LHCN-M2 (cell line): ENCODE results near the gene CSMD2. TPM values are rescaled to one million over a fixed set of nuclear protein-coding genes. Genes with fewer than 3 reads are reported as not detected.
A peak's percentile ranks its signal among the peaks of the same experiment; 100 is the strongest.
"Not testable (repeated sequence)": the region's sequence is repeated elsewhere in the genome, so short reads cannot be mapped to it uniquely, and the experiment has no call there.

Experiments used
- DNase-seq: peaks from one replicate; pipeline ENCODE4 v3.0.0-alpha.2; 2012; ENCODE audit warnings: low read depth
- total RNA-seq: library from RNA; depleted of rRNA; stranded (reverse); fragments of >200 nt; gene quantifications from 2 replicates; pipeline ENCODE4 v1.2.3, GENCODE V29; 2014

CSMD2 gene
- total RNA-seq, 1 experiment from 2014 or later = not detected

DNA sequence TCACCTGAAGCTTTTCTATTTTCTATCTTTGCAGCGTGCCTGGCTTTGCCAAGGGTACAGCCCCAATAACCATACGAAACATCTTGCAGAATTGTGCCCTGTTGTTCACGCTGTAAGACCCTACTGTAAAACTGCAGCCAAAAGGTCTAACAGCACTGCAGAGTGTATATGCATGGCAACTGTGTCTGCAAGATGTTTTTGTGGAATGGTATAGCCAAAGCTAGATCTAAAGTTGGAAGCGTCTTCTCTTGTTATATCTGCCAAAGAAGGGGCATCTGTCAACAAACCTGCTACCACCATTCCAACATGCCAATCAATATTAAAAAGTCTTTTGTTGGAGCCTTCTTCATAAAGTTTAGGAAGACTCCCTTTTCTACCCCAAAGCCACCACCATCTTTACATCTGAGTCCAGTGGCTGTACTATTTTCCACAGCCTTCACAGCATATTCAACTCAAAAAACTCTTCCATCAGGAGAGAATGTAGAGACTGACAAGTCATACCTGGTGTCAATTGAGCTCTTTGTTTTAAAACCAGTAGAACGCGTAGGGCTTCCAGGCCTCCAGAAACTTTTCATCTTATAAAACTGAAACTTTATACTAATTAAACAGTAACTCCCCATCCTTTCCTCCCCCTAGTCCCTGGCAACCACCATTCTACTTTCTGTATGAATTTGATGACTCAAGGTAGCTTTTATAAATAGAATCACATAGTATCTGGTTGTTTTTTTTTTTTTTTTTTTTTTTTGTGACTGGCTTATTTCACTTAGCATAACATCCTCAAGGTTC is 652.6 kb downstream of the CSMD2 start:
- no peak for DNase-seq

DNA sequence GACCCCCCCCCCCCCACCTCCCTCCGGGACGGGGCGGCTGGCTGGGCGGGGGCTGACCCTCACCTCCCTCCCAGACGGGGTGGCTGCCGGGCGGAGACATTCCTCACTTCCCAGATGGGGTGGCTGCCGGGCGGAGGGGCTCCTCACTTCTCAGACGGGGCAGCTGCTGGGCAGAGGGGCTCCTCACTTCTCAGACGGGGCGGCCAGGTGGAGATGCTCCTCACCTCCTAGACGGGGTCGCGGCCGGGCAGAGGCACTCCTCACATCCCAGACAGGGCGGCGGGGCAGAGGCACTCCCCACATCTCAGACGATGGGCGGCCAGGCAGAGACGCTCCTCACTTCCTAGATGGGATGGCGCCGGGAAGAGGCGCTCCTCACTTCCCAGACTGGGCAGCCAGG is 655.8 kb downstream of the CSMD2 start:
- DNase-seq = not testable (repeated sequence)

DNA sequence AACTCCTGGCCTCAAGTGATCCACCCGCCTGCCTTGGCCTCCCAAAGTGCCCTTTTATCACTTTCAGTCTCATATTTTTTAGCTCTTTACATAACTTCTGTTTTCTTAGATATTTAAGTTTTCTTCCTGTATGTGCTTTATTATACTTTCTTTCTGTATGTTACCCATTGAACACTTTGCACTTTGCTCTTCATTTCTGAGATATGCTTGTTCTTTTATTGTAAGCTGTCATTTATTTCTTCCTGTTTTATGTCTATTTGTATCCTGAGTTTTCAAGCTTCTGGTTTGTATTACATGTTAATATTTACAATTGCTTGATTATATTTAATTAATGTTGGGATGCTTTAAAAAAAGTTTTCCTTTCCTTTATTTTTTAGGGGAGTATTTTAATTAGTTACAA is 656.9 kb downstream of the CSMD2 start:
- no peak for DNase-seq

DNA sequence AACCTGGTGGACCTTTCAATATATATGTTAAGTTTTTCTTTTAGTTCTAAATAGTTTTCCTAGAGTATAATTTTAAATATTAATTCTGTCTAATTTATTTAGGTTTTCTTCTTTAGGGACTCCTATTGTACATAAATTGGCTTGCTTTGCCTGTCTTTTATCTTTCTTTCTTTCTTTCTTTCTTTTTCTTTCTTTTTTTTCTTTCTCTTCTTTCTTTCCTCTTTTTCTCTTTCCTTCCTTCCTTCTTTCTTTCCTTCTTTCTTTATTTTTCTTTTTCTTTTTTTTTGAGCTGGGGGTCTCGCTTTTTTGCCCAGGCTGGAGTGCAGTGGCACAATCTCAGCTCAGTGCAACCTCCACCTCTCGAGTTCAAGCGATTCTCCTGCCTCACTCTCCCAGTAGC is 657.4 kb downstream of the CSMD2 start:
- DNase-seq = no peak

DNA sequence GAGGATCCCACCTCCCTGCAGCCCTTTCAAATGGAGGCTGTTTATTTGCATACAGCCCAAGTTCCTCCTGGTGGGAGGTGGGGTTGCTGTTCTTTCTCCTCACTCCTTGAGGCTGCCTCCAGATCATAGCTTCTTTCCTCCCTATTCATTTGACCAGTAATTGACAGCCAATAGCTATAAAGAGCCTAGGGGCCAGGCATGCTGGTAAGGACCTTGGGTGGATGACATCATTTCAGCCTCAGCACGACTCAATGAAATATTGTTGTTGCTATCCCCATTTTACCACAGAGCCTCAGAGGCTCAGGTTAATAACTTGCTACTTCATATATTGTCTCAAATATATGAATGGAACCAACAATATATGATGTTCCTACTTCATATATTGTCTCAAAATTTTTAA is 661.5 kb downstream of the CSMD2 start:
- no peak for DNase-seq

DNA sequence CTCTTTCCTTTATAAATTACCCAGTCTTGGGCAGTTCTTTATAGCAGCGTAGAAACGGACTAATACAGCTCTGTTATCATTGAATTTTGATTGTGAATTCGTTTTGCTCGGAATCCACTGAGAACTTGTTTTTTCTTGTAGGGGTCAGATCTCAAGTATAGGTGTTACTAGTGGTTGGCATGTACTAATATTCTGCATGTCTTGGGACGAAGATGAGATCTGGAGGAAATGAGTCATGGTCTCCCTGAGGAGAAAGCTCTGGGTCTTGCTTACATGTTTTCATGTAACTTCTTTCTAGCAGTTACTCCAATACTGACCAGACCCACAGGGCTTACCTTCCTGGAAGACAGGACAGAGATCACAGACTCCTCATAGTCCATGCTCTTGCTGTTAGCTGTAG is 662.3 kb downstream of the CSMD2 start:
- DNase-seq = peak; percentile 44

DNA sequence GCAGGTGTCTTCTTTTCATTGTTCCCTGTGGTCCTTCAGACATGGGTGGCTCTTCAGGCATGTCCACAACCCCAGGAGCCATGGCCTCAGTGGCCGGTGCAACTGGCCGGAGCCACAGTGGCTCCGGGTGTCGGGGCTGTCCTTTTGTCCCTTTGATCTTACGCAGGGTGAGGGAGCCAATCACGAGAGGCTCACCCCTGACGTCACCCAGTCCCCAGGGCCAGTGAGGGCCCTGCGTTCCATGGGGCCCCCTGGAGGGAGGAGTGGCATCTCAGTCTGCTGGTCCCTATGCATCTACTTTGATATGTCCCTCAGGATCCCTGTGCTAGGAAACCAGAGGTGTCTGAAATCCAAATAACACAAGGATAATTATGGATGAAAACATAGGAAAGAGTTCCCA is 663.3 kb downstream of the CSMD2 start:
- no peak for DNase-seq

DNA sequence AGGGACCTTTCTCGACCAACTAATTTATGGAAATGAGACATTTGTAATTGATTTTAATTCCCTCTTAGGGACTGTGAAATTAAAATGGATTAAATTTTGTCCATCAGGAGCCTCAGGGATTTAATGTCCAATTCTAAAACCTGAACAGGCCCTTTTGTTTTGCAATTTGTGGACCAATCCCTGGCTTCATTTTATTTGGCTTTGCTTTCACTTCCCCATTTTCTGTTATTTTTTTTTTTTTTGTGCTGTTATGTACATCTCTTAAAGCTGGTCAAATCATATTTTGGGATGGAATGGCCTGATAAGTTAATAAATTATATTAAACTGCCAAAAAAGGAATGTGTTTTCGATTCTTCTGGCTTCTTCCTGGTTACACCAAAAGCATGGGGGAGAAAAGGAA is 663.7 kb downstream of the CSMD2 start:
- DNase-seq = no peak

DNA sequence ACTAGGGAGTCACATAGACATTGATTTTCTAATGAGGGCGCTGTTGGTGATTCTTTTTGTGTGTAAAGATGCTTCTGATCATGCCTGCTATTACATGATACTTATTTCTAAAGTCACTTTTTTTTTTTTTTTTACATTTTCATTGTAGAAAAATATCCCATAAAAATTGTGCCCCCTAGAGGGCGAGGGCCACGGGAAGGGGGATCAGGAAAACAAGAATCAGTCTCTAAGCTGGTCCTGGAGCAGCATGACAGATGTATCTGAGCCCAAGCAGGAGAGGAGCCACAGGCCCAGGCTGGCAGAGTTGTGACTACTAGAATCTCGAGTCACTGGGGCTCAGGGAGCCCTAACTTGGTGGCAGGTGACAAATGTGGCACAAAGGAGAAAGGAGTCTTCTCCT is 664.5 kb downstream of the CSMD2 start:
- no peak for DNase-seq

DNA sequence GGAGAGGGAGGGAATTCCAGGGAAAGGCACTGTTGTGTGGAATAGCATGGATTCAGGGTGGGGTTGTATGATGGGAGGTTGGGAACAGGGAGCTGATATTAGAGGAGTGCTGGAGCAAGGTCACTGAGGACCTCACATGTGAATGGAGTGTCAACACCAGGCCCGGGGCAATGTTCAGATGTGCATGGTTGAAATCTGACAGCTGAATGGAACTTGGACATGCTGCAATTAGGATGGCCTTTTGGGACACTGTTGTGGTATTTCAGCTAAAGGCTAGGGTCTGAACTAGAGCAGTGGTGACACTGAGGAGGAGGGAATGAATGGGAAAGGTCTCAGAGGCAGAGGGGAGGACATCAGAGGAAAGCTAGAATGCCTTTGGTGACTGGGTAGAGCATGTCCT is 667.6 kb downstream of the CSMD2 start:
- DNase-seq = no peak

DNA sequence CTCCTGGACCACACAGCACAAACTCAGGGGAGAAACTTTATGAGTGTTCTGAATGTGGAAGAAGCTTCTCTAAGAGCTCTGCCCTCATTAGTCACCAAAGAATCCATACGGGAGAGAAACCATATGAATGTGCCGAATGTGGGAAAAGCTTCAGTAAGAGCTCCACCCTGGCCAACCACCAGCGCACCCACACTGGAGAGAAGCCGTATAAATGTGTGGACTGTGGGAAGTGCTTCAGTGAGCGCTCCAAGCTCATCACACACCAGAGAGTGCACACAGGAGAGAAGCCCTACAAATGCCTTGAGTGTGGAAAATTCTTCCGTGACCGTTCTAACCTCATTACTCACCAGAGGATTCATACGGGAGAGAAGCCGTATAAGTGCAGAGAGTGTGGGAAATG is 670.1 kb downstream of the CSMD2 start:
- DNase-seq = peak; percentile 15

DNA sequence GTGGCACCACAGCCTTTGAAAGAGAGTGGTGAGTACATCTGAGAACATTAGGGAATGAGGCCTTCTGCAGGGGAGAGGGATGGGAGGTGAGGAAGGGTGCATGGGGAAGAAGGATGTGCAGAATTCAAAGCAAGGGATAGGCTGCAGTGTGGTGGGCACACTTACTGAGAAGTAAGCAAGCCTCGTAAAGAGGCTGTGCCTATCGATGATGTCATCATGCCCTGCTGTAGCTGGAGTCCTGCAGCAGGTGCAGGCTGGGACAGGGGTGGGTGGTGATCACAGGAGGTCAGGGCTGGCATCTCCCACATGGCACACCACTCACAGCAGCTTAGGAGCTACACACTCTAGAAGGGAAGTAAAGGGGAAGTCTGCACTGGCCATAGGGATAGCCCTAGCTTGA is 676.4 kb downstream of the CSMD2 start:
- no peak for DNase-seq

DNA sequence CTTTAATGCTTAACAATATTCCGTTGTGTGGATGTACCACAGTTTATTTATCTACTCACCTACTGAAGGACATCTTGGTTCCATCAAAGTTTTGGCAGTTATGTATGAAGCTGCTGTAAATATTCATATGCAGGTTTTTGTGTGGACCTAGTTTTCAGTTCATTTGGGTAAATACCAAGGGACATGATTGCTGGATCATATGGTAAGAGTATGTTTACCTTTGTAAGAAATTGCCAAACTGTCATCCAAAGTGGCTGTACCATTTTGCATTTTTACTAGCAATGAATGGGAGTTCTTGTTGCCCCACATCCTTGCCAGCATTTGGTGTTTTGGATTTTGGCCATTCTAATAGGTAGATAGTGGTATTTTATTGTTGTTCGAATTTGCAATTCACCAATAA is 682.6 kb downstream of the CSMD2 start:
- no peak for DNase-seq

DNA sequence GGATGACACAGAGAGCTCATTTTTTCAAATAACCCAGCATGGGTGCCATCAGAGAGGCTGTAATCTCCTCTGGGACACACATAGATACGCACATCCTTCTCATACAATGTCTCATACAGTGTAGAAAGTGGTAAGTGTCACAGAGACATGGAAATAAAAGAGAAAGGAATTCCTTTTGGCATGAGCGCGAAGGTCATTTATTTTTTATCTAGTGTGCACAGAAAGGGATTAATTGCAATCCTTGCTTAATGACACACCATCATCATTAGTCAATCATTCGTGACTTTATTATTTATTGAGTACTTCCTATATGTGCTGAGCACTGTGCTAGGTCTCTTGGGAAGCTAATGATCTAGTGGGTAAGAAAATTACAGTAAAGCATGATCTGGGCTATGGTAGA is 687.6 kb downstream of the CSMD2 start:
- no peak for DNase-seq

DNA sequence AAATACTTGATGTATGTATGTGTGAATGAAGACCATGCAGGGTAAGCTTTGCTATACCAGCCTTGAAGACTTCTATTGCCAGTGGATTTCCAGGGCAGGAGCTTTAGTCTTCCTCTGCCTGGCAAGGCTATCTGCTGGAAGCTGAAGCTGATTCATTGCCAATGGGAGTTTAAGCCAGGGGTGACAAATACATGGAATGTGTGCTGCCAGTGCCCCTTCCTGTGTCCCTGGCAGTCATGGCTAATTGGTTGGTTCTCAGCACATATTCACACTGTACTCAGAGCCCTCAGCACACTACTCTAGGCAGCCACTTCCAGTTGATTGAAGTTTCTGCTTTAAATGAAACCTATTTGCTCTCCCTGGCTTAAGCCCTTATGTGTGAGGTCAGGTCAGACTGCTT is 691.1 kb downstream of the CSMD2 start:
- no peak for DNase-seq

DNA sequence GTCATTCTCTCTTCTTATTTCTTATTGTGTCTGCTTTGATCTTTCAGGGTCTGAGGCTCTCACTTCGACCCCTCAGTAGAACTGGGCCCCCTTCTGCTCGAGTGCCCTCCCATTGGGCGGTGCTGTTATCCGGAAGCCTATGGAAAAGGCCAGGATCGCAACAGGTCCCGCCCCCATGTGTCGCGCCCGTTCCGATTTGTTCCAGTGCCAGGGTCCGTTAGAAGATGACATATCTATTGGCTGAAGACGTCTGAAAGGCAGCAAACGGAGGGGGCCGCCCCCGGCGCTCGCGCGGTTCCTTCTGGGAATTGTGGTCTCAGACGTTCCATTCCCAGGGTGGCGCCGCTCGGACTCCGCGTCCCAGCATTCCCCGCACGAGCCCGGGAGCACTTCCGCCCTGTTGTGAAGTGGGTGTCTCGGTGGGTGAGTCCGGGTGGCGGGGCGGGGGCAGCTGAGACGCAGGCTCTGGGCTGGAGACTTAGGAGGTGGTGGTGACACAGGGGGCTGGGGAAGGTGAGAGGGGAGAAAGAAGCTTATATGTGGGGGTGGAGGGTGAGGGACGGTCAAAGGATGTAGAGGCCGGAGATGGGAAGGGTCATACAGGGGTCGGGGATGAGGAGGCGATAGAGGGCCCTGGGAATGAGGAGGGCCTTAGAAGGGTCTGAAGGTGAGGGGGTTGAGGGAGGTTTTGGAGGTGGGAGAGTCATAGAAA is 692.6 kb downstream of the CSMD2 start, which contains the start of gene ZSCAN20:
Gene ZSCAN20, plus strand, starts transcription at position 377 of the 712 bp plus-strand sequence. CDS start 6,644 bp downstream, outside the sequence.
- DNase-seq = peak; percentile 98

DNA sequence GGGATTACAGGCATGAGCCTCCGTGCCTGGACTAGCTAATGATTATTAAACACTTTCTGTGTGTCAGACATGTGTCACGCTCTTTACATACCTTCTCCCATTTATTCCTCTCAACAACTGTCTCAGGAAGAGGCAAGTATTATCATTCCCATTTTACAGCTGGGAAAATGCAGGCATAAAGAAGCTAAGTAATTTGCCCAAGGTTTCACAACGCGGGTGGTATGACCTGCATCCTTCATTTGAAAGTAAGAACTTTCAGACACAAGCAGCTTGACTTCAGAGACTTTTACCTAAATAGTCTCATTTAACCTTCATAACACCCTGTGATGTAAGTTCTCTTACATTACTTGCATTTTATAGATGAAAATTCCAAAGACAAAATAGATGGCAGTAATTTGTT is 693.6 kb downstream of the CSMD2 start:
- no peak for DNase-seq

DNA sequence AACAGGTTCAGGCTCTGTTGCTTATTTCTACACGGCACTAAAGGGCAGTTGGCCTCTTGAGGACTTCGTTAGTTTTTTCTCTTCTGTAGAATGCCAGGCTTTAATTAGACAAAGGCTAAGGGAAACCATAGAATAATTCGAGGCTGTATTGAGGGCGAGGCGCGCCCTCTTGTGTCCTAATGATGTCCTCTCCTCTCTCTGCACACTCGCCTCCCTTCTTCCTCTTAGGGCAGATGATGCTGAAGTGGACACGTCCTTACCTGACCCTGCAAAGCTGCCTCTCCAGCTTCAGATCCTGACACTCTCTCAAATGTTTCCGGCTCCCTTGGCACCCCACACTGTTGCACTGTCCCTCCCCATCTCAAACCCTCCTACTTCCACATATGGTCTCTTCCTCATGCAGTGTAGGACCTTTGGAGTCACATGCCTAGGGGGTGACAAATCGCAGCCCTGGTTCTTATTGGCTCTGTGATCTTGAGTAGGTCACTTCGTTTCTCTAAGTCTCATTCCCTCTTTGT is 694.5 kb downstream of the CSMD2 start:
- peak; percentile 85 for DNase-seq

DNA sequence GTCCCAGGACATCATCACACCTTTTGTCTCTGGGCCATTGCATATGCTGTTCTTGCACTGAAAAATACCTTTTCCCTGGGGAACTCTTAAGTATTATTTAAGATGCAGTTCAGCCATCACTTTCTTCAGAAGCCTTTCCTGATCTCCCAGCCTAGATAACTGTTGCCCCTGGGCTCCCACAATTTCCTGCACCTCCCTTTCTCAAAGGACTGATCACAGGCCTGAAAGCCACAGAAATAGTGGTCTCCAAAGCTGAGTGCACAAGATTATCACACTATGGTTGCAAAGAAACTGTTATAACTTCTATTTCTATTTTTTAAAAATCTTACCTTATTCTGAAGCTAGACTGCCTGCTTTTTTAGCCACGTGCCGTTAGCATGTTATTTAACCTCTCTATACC is 695.3 kb downstream of the CSMD2 start:
- no peak for DNase-seq

DNA sequence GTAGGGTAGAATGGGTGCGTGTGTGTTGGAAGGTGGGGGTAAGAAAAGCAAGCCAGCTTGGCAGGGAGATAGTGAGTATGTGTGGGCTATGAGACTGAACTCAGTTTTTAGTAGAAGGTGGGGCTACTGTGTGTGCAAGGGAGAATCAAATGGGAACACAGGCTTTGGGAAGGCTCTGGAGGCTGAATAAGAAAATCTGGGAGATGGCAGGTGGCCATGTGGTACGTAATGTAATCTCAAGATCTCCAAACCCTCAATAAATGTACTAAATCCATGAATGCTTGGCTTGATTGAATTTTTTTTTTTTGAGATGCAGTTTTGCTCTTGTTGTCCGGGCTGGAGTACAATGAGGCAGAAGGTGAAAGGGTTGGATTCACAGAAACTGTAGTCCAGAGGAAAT is 696.1 kb downstream of the CSMD2 start:
- DNase-seq = no peak

DNA sequence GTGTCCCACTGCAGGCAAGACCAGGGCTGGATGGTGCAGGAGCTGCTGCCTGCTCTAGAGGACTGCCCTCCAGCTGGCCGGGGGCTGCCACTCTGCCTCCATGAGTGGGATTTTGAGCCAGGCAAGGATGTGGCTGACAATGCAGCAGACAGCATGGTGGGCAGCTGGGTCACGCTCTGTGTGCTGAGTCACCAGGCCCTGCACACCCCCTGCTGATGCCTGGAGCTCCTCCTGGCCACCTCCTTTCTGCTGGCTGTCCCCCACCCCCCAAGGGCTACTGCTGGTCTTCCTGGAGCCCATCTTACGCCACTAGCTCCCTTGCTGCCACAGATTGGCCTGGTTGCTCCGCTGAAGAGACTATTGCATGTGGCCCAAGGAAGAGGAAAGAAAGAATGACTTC is 696.5 kb downstream of the CSMD2 start:
- no peak for DNase-seq

DNA sequence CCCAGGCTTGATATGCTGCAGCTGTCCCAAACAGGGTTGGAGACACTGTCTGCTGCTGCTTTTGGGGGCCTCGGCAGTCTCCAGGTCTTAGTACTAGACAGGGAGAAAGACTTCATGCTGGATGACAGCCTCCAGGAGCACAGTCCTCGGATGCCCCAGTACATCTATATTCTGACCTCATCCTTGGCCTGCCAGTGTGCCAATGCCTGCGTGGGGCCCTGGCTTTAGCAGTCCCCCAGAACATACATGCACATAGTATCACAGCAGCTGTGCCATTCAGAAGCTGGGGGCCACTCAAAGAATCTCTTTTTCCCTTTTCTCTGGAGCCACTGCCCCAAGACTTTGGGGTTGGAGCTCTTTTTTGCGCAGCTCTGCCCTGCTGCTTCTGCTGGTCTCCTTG is 697.0 kb downstream of the CSMD2 start:
- no peak for DNase-seq

DNA sequence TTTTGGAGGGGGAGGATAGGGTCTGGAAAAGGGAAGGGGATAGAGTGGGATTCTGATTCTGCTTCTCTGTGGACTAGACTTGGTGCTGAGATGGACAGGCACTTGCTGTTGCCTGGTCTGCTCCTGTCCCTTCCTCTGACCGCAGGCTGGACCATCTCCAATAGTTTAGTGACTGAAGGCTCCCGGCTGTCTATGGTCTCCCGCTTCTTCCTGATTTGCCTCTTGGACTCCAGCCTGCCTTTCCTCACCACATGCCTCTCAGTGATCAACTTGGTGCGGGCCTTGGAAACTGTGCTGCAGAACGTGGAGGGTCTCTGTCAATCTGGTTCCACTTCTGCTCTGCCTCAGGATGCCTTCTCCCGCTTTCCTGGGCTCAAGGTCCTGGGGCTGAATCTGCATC is 698.9 kb downstream of the CSMD2 start:
- DNase-seq = peak; percentile 39
